GM12864 (cell line): ENCODE measurements around the gene C2orf81.

Experiments used
- DNase-seq: peaks from one replicate; pipeline ENCODE4 v3.0.0-alpha.2; 2011; ENCODE audit warnings: low read depth
- H3K4me3 ChIP-seq: 2 replicates; pipeline ENCODE4 v1.5.1; 2011; ENCODE audit warnings: mild to moderate bottlenecking, low read depth, low read length, control low read depth
- CTCF ChIP-seq: IDR thresholded peaks from 2 replicates; pipeline ENCODE4 v1.5.1; 2011; ENCODE audit warnings: low read depth, mild to moderate bottlenecking, moderate library complexity, low read length, control low read depth, inconsistent platforms; ENCODE audit errors: missing control alignments

Gene C2orf81

GRCh38 chr2:74373985-74374384 lies 47.4 kb downstream of the C2orf81 start:
- H3K4me3 ChIP-seq, result no peak overlapping the region
- TF ChIP-seq CTCF, result no peak
- no peak for DNase-seq

- no peak for DNase-seq
- H3K4me3 ChIP-seq, result no peak overlapping the region
- TF ChIP-seq CTCF, result no peak
Observed at GRCh38 chr2:74373221-74373676, 48.2 kb downstream of the C2orf81 start.

- DNase-seq, result no peak
- H3K4me3 ChIP-seq, result no peak overlapping the region
- TF ChIP-seq CTCF, result no peak
Observed at GRCh38 chr2:74372674-74373073, 48.7 kb downstream of the C2orf81 start.

- H3K4me3 ChIP-seq, result no peak overlapping the region
- no peak for DNase-seq
- TF ChIP-seq CTCF, result no peak
Observed at GRCh38 chr2:74371421-74371820, 50.0 kb downstream of the C2orf81 start.

- no peak for DNase-seq
- no peak for TF ChIP-seq CTCF
- no peak overlapping the region for H3K4me3 ChIP-seq
Observed at GRCh38 chr2:74369976-74370375, 51.4 kb downstream of the C2orf81 start.

- no peak overlapping the region for H3K4me3 ChIP-seq
- TF ChIP-seq CTCF, result no peak
- DNase-seq, result no peak
Observed at GRCh38 chr2:74368499-74368898, 52.9 kb downstream of the C2orf81 start.

- no peak for DNase-seq
- H3K4me3 ChIP-seq, result no peak overlapping the region
- TF ChIP-seq CTCF, result no peak
Observed at GRCh38 chr2:74367789-74368188, 53.6 kb downstream of the C2orf81 start.
